B cell (primary cell): ENCODE results near the gene SNCA. TPM values are rescaled to one million over a fixed set of nuclear protein-coding genes. Genes with fewer than 3 reads are reported as not detected.

Source experiments
- ATAC-seq: fragments of 200-7000 bp; cut with Tn5 transposase; one replicate; pipeline ENCODE4 v1.10.0; 2021; ENCODE audit warnings: low read depth, mild to moderate bottlenecking, moderate number of reproducible peaks, moderate library complexity
- CTCF ChIA-PET: fragments of 350-600 bp; sonication (Branson Sonifier 250); formaldehyde crosslinking; loops from one replicate; lab custom pipeline; 2021; ENCODE audit warnings: antibody characterized with exemption, inconsistent platforms; lab: Charles Lee
- POLR2A ChIA-PET: fragments of 350-600 bp; sonication (Branson Sonifier 250); formaldehyde crosslinking; loops from one replicate; lab custom pipeline; 2021; ENCODE audit warnings: antibody characterized with exemption; lab: Charles Lee
- DNase-seq: peaks from one replicate; pipeline ENCODE4 v3.0.0; 2013
- H2AFZ ChIP-seq: 2 replicates; pipeline ENCODE4 v1.6.1; 2012; ENCODE audit warnings: mild to moderate bottlenecking, low read depth, low read length; ENCODE audit not compliant: insufficient read depth, poor library complexity, severe bottlenecking
- H3K27ac ChIP-seq, 2 donors: 1 replicate in 1 of 2; 2 replicates in 1 of 2; pipeline ENCODE4 v1.5.1; 2012 to 2013; ENCODE audit warnings: low read length in 2 of 2, mild to moderate bottlenecking in 2 of 2, moderate library complexity in 1 of 2
- H3K27me3 ChIP-seq, 4 experiments: fragments of 200-600 bp in 1 of 4; sonication (generic) in 1 of 4; replicated peaks in 1 of 4; 1 replicate in 2 of 4; 2 replicates in 2 of 4; pipeline versions ENCODE4 v1.6.1 to v1.7.0; 2013 to 2016; ENCODE audit warnings: low read length in 3 of 4, mild to moderate bottlenecking in 2 of 4, mixed read lengths in 1 of 4, moderate library complexity in 1 of 4; ENCODE audit not compliant: insufficient read depth in 4 of 4, control insufficient read depth in 3 of 4; ENCODE audit errors: control extremely low read depth in 1 of 4
- H3K36me3 ChIP-seq, 2 experiments: replicated peaks in 1 of 2; 1 replicate in 1 of 2; 2 replicates in 1 of 2; pipeline versions ENCODE4 v1.6.1 to v1.7.1; 2013; ENCODE audit warnings: low read length in 1 of 2; ENCODE audit not compliant: insufficient read depth in 2 of 2, control insufficient read depth in 1 of 2; ENCODE audit errors: control extremely low read depth in 1 of 2, extremely low read depth in 1 of 2
- H3K4me1 ChIP-seq, 2 donors: fragments of 200-600 bp in 1 of 2; sonication (generic) in 1 of 2; 1 replicate in 1 of 2; 2 replicates in 1 of 2; pipeline versions ENCODE4 v1.5.1 to v1.6.1; 2013 to 2017; ENCODE audit warnings: low read length in 2 of 2; ENCODE audit not compliant: control insufficient read depth in 2 of 2, insufficient read depth in 2 of 2
- H3K4me2 ChIP-seq: replicated peaks from 2 replicates; pipeline ENCODE3; 2012; ENCODE audit warnings: mild to moderate bottlenecking, low read depth, low read length; ENCODE audit not compliant: poor library complexity, severe bottlenecking
- H3K4me3 ChIP-seq, 5 experiments: fragments of 200-600 bp in 1 of 5; sonication (generic) in 1 of 5; 1 replicate in 3 of 5; 2 replicates in 2 of 5; pipeline versions ENCODE4 v1.5.1 to v1.7.0; 2011 to 2016; ENCODE audit warnings: low read length in 4 of 5, mild to moderate bottlenecking in 4 of 5, low read depth in 2 of 5, control low read depth in 1 of 5, moderate library complexity in 1 of 5; ENCODE audit not compliant: insufficient read depth in 1 of 5; ENCODE audit errors: control extremely low read depth in 1 of 5, extremely low read depth in 1 of 5
- H3K79me2 ChIP-seq: fragments of 200-600 bp; sonication (generic); one replicate; pipeline ENCODE4 v1.6.0; 2016; ENCODE audit warnings: low read length; ENCODE audit not compliant: control insufficient read depth, insufficient read depth
- H3K9ac ChIP-seq: fragments of 200-600 bp; sonication (generic); 2 replicates; pipeline ENCODE4 v1.6.1; 2017; ENCODE audit warnings: mild to moderate bottlenecking, low read length, moderate library complexity
- H3K9me3 ChIP-seq, 3 donors: one replicate each; pipeline versions ENCODE4 v1.6.1 to v1.7.1; 2013; ENCODE audit warnings: low read length in 2 of 3; ENCODE audit not compliant: control insufficient read depth in 2 of 3, insufficient read depth in 1 of 3; ENCODE audit errors: control extremely low read depth in 1 of 3
- H4K20me1 ChIP-seq: 2 replicates; pipeline ENCODE4 v1.6.0; 2012; ENCODE audit warnings: mild to moderate bottlenecking, low read length; ENCODE audit not compliant: insufficient read depth, control insufficient read depth, poor library complexity, severe bottlenecking
- H3K27ac Mint-ChIP-seq: one replicate; pipeline ENCODE4 v1.8.0; 2021; ENCODE audit warnings: mixed read lengths
- H3K27me3 Mint-ChIP-seq: one replicate; pipeline ENCODE4 v1.8.0; 2021; ENCODE audit warnings: mixed read lengths
- H3K4me1 Mint-ChIP-seq: one replicate; pipeline ENCODE4 v1.8.0; 2021; ENCODE audit warnings: mixed read lengths
- H3K4me3 Mint-ChIP-seq: one replicate; pipeline ENCODE4 v1.8.0; 2021; ENCODE audit warnings: mixed read lengths
- H3K9me3 Mint-ChIP-seq: one replicate; pipeline ENCODE4 v1.8.0; 2022; ENCODE audit warnings: mixed read lengths; ENCODE audit not compliant: insufficient read depth
- EZH2 ChIP-seq: IDR thresholded peaks from 2 replicates; pipeline ENCODE4 v1.6.1; 2012; ENCODE audit warnings: borderline replicate concordance, low read depth, mild to moderate bottlenecking, moderate library complexity, low read length; ENCODE audit not compliant: insufficient read depth, poor library complexity, severe bottlenecking
- WGBS: methylation state at CpG from one replicate; pipeline ENCODE4 v1.1.5; 2013; ENCODE audit warnings: missing lambda C conversion rate; ENCODE audit not compliant: insufficient coverage; 5-methylcytosine and 5-hydroxymethylcytosine counted together
- intact Hi-C: fragments of 100-400 bp; cut with micrococcal nuclease; formaldehyde crosslinking; loops from one replicate; pipeline ENCODE4 v1.10.0; 2022
- polyA plus RNA-seq: library from polyadenylated mRNA; depleted of rRNA; stranded (reverse); fragments of >200 nt; gene quantifications from 2 replicates; pipeline ENCODE4 v1.2.3, GENCODE V29; 2012
- total RNA-seq, 2 donors: library from RNA; stranded (reverse); fragments of 120-200 nt in 1 of 2; gene quantifications; 1 replicate in 1 of 2; 2 replicates in 1 of 2; pipeline versions ENCODE4 v1.2.3 to v1.2.4, GENCODE V29; 2013 to 2022
- TF ChIP-seq, protein P1 (sequence below): fragments of 200-600 bp; IDR thresholded peaks from one replicate; pipeline ENCODE4 v1.8.0; 2022; ENCODE audit warnings: antibody characterized with exemption, mild to moderate bottlenecking

SNCA gene
- total and polyA plus RNA-seq, 2 donors (not counting 1 experiment from before 2014, with no cell fraction given) = 0.48 to 1.3 TPM

- Histone ChIP-seq H3K79me2 (no peaks in the 10 kb centered on the region), H3K27me3 (no peaks in the 10 kb centered on the region), H3K4me1 (no peaks in the 10 kb centered on the region), H3K9me3 (no peaks in the 10 kb centered on the region), H3K4me3 (no peak overlapping the region), H3K4me2 (no peak overlapping the region), H3K27ac (no peak overlapping the region), H4K20me1 (no peaks in the 10 kb centered on the region), H2AFZ (no peak overlapping the region), H3K36me3 (no peaks in the 10 kb centered on the region), H3K9ac (no peak overlapping the region)
- no peaks in the 10 kb centered on the region for H3K27me3 Mint-ChIP-seq
- ChIA-PET CTCF (no interaction called here), POLR2A (no interaction called here)
- no peak for DNase-seq
- no CpG with 5 or more reads among the region's 3 CpGs for WGBS
- no peaks in the 10 kb centered on the region for H3K4me1 Mint-ChIP-seq
- no peak for TF ChIP-seq EZH2
- TF ChIP-seq, protein P1, sequence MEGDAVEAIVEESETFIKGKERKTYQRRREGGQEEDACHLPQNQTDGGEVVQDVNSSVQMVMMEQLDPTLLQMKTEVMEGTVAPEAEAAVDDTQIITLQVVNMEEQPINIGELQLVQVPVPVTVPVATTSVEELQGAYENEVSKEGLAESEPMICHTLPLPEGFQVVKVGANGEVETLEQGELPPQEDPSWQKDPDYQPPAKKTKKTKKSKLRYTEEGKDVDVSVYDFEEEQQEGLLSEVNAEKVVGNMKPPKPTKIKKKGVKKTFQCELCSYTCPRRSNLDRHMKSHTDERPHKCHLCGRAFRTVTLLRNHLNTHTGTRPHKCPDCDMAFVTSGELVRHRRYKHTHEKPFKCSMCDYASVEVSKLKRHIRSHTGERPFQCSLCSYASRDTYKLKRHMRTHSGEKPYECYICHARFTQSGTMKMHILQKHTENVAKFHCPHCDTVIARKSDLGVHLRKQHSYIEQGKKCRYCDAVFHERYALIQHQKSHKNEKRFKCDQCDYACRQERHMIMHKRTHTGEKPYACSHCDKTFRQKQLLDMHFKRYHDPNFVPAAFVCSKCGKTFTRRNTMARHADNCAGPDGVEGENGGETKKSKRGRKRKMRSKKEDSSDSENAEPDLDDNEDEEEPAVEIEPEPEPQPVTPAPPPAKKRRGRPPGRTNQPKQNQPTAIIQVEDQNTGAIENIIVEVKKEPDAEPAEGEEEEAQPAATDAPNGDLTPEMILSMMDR = no peak
- no peak overlapping the region for H3K4me3 Mint-ChIP-seq
- intact Hi-C loops = no loop called here
- ATAC-seq = no peak
- no peaks in the 10 kb centered on the region for H3K9me3 Mint-ChIP-seq
- H3K27ac Mint-ChIP-seq = no peak overlapping the region
These were observed 36.9 kb downstream of the SNCA start for GRCh38 chr4:89800012-89800516.

DNA sequence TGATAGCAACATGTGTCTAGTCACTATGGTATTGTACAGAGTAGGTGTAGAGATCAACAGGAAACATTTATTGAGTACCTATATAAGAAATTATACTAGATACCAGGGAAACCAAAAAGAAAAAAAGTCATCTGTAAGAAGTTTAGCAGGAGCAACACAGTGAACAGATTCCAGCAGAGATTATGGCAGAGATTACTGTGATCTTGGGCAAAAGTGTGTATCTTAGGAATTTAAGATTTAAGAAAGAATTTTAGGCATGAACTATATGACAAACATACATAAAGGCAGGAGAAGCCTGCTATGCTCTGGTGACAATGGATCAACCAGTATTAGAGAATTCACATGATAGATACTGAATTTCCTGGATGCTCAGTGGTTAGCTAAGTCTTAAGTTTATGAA is 37.9 kb downstream of the SNCA start:
- no peak overlapping the region for H3K4me3 Mint-ChIP-seq
- H4K20me1 ChIP-seq = no peaks in the 10 kb centered on the region
- H3K9me3 Mint-ChIP-seq = no peaks in the 10 kb centered on the region
- DNase-seq (no peak), ATAC-seq (no peak)
- no peak overlapping the region for H3K27ac ChIP-seq
- no peaks in the 10 kb centered on the region for H3K79me2 ChIP-seq
- TF ChIP-seq EZH2 = no peak
- TF ChIP-seq, protein P1 = no peak
- ChIA-PET POLR2A (no interaction called here), CTCF (no interaction called here)
- intact Hi-C loops = no loop called here
- H3K4me1 ChIP-seq = no peaks in the 10 kb centered on the region
- no peaks in the 10 kb centered on the region for H3K36me3 ChIP-seq
- no peak overlapping the region for H3K27ac Mint-ChIP-seq
- H2AFZ ChIP-seq = no peak overlapping the region
- H3K9ac ChIP-seq = no peak overlapping the region
- no peaks in the 10 kb centered on the region for H3K27me3 ChIP-seq
- H3K4me1 Mint-ChIP-seq = no peaks in the 10 kb centered on the region
- H3K27me3 Mint-ChIP-seq = no peaks in the 10 kb centered on the region
- no peak overlapping the region for H3K4me3 ChIP-seq
- H3K9me3 ChIP-seq = no peaks in the 10 kb centered on the region
- H3K4me2 ChIP-seq = no peak overlapping the region
